Stimulated activated CD4-positive, alpha-beta T cell treated with anti-CD3 and anti-CD28 coated beads, Interleukin-4, amount 100 ng/mL, for 4 hours (primary cell): Measurements from ENCODE around the gene TRPM8.

Source experiments
- DNase-seq, 2 experiments: peaks; one replicate each; pipeline ENCODE4 v3.0.0-alpha.2; 2020

TRPM8 gene

GRCh38 chr2:234003972-234004617 lies 86.9 kb downstream of the TRPM8 start:
- no peak for DNase-seq

GRCh38 chr2:234005126-234005525 lies 88.0 kb downstream of the TRPM8 start:
- no peak for DNase-seq

DNA sequence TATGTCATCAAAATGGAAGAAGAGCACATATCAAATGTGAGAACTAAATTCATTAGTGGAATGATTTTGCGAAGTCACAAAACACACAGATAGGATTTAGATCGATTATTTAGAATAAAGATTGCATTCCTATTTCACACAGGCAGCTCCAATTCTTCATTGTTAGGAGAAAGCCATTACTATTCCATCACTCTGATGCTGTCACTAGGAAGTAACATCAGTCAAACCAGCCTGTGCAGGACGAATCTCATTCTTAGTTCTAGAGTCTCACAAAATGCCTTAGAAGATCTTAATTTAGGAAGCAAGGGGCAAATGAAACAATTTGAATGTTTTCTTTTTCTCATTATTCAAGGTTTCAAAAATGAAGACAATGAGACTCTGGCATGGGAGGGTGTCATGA lies 89.3 kb downstream of the TRPM8 start:
- DNase-seq: no peak

DNA sequence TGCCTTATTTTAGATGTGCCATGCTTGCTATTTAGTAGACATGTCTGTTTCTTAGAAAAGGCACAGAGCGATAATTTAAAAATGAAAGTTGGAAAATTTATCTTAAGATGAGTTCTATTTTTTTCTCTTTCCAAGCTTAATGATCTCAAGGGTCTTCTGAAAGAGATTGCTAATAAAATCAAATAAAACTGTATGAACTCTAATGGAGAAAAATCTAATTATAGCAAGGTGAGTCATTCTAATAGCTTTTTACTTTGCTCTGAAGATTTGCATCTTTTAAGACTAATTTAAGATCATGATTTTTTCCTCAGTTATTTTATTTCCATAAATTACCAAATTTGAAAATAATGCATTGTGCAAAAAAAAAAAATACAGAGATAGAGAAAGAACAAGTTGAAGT lies 97.3 kb downstream of the TRPM8 start:
- no peak for DNase-seq

DNA sequence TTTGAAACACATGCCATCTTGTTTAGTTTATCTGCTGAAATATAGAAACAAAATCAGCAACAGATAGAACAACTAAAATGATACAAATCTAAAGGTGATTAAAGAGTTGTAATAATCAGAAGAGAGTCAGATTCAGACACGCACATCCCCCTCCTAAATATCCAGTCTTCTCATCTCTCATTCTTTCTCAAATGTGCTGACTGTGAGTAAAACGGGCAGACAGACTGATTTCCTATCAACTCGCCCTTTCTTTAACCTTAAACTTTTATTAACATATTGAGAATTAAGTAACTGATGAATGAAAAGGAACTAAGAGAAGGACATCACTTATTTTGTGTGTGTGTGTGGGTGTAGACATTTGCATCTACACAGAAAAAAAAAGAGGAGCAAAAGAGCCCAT lies 98.7 kb downstream of the TRPM8 start:
- no peak for DNase-seq

GRCh38 chr2:234019896-234020295 lies 102.7 kb downstream of the TRPM8 start:
- no peak for DNase-seq

DNA sequence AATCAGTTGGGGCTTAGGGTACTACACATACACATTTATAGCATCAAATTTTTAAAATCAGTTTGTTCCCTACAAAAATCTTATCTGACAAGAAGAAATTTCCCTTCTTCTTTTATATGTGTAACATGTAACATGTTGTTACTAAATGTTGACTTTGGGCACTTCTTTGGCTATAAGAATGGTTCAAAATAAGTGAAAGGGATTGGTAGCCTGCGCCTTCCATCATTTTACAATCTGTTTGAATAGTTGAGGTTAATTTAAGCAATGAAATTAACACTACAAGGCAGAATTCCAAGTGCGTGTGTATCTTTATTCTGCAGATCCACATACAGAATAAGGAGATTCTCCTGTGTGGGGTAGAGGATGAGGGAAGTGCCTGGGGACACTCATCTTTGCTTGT lies 103.2 kb downstream of the TRPM8 start:
- no peak for DNase-seq

- DNase-seq: no peak
Observed at GRCh38 chr2:234022424-234022823, 105.3 kb downstream of the TRPM8 start.

DNA sequence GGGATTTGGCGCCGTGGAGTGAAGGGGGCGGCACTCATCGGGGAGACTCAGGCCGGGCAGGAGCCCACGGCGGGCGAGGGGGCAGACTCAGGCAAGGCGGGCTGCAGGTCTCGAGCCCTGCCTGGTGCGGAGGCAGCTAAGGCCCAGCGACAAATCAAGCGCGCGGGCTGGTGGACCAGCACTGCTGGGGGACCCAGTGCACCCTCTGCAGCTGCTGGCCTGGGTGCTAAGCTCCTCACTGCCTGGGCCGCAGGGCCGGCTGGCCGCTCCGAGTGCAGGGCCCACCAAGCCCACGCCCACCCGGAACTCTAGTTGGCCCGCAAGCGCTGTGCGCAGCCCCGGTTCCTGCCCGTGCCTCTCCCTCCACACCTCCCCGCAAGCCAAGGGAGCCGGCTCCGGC lies 107.1 kb downstream of the TRPM8 start:
- no peak for DNase-seq

DNA sequence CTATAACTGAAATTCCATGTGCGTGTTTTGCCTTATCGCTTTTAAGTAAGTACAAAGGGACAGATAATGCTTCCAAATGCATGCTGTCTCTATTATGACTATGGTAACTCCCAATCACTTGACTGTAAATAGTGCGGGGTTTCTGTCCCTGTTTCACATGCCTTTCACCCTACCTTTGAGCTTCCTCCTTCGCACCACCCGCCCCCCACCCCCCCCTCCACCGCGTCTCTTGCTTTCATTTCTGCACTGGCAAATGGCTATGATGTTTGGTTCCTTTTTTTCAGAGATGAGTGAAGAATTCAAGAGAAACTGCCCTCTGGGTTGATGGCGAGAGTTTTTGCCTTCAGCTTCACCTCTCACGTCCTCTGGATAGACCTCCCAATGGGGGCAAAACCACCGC lies 108.3 kb downstream of the TRPM8 start:
- DNase-seq: peak in 1 of 2 experiments; percentile 7

GRCh38 chr2:234025891-234026401 lies 108.8 kb downstream of the TRPM8 start:
- no peak for DNase-seq

DNA sequence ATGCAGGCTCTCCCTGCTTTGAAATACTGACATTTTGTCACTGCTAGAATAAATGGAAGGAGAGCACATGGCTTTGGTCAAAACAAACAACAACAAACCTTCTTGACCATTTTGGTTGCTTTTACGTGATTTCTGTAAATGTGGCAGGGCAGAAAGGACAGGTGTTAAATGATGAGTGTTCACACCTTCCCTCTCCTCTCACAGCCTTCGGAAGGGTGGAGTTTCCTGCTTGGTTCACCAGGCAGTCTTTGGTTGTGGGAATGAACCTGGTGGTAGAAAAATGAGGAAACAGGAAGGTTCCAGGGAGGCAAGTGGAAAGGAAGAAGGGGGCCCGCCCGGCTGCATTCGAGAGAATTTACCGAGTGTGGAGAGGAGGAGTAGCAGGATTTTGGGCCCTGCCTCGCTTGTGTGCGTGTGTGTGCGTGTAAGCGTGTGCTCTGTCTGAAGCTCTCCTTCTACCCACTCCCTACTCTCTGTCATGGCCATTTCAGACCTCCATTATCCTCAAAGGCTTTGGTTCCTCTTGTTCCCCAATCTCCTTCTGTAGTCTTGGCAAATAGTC lies 109.6 kb downstream of the TRPM8 start:
- DNase-seq: no peak

DNA sequence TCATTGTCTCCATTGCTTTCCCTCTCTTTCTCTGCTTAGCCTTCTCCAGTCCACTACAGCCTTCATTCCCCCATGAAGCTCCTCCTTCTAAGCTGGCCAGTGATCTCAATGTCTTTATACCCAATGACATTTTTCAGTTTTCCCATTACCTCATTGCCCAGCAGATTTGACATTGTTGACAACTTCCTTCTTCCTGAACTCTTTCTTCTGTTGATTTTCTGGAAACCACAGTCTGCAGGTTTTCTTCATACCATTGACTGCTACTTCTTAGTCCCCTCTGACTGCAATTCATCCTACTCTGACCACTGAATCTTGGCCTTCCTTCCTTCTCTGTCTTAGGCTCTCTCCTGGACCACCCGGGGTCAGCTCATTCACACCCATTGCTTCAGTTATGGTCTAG lies 110.5 kb downstream of the TRPM8 start:
- no peak for DNase-seq

DNA sequence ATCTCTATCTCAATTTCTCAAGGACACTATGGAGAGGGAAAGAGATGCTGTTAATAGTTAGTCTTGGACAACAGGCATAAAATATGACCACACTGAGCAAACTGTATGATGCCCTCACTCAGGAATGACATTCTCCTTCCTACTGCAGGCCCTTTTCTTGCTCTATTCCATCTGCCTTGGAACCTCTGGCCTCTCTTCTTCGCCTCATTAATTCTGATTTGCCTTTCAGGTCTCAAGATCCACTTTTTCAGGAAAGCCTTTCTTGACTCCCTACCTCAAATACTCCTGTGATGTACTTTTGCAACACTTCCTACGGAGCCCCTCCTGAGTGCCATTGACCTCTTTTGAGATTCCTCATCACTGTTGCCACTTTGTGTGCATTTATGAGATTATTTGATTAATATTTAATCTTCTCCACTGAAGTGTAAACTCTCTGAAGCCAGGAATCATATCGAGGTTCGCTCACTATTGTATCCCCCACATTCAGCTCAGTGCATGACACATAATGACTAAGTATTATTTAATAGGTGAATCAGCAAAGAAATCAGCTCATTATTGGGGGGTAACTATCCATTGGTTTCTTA lies 112.1 kb downstream of the TRPM8 start:
- DNase-seq: no peak

- no peak for DNase-seq
Observed at GRCh38 chr2:234031207-234031606, 114.0 kb downstream of the TRPM8 start.

- no peak for DNase-seq
Observed at GRCh38 chr2:234032279-234032856, 115.2 kb downstream of the TRPM8 start.

DNA sequence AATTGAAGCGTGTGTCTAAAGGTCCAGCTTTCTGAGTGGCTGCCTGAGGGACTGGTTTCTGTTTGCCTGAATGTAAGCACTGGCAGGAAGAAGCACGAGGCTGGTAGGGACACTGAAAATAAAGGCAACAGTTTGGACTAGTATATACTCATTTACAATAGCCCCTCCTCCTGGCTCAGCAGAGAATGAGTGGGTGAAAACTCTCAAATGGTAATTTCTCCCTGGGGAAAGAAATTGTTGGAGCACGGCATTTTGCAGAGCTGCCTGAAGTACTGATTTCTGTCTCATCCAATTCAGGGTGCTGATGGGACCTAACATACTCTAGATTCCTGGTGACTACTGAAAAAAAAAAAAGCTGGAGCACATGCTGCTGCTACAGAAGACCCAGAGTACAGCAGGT lies 116.0 kb downstream of the TRPM8 start:
- no peak for DNase-seq

GRCh38 chr2:234033885-234034284 lies 116.7 kb downstream of the TRPM8 start:
- DNase-seq: no peak

GRCh38 chr2:234038076-234038802 lies 121.1 kb downstream of the TRPM8 start:
- no peak for DNase-seq

- no peak for DNase-seq
Observed at GRCh38 chr2:234044157-234044556, 127.0 kb downstream of the TRPM8 start.

- DNase-seq: no peak
Observed at GRCh38 chr2:234046521-234046920, 129.3 kb downstream of the TRPM8 start.

DNA sequence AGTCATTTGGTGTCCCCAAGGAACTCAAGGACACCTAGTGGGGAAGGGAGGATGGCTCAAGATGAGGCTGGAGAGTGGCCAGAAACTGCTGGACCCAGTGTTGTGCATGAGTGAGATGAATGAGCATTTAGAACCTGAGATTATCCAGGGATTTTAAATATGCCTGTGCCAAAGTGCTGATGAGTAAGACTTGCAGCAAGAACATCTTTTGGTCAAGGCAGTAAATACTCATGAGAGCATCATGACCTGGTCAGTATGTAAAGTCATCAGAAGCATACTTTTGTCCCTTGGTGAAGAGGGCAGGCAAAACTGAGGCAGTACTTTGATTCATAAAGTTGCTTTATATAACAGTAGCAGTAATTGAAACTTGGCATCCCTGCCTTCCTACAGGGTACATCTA lies 130.2 kb downstream of the TRPM8 start:
- DNase-seq: no peak

DNA sequence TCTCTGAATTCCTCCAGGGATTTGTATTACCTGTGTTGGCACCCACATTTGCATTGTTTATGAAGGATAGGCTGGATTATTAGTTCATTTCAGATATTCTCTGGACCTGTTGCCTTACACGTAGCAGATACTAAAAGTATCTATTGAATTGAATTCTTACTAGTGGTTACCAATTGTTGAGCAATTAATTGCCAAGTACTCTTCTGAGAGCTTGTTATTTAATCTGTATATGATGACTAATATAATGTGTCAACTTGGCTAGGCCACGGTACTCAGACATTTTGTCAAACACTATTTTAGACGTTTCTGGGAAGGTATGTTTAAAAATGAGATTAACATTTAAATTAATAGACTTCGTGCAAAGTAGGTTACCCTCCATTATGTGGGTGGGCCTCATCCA lies 130.9 kb downstream of the TRPM8 start:
- DNase-seq: no peak
